Vagina (tissue), 2 donors: ENCODE results near the gene DLEU7.

ENCODE experiments used
- CTCF ChIP-seq, 3 experiments: fragments of 450-650 bp in 2 of 3; fragments of 200-600 bp in 1 of 3; sonication (generic) in 1 of 3; IDR thresholded peaks; one replicate each; pipeline ENCODE4 v1.5.1; 2017 to 2019; ENCODE audit warnings: antibody characterized with exemption in 3 of 3, mild to moderate bottlenecking in 2 of 3, moderate library complexity in 2 of 3
- POLR2A ChIP-seq, 2 donors: fragments of 450-650 bp; IDR thresholded peaks; one replicate each; pipeline ENCODE4 v1.6.1; 2017; ENCODE audit warnings: antibody characterized with exemption in 2 of 2, mild to moderate bottlenecking in 2 of 2, moderate library complexity in 2 of 2

GRCh38 chr13:50783066-50783465, 60.4 kb downstream of the DLEU7 start:
- no peak for TF ChIP-seq POLR2A (IDR thresholded peaks at IDR 0.05)
- no peak for TF ChIP-seq CTCF (IDR thresholded peaks at IDR 0.05)
